Measurements from ENCODE around the gene MIF. TPM values are rescaled to one million over a fixed set of nuclear protein-coding genes. Genes with fewer than 3 reads are reported as not detected.

MIF gene
- total RNA-seq, 4 donors from 2014 or later: 58.8 to 202 (median 128) TPM

DNA sequence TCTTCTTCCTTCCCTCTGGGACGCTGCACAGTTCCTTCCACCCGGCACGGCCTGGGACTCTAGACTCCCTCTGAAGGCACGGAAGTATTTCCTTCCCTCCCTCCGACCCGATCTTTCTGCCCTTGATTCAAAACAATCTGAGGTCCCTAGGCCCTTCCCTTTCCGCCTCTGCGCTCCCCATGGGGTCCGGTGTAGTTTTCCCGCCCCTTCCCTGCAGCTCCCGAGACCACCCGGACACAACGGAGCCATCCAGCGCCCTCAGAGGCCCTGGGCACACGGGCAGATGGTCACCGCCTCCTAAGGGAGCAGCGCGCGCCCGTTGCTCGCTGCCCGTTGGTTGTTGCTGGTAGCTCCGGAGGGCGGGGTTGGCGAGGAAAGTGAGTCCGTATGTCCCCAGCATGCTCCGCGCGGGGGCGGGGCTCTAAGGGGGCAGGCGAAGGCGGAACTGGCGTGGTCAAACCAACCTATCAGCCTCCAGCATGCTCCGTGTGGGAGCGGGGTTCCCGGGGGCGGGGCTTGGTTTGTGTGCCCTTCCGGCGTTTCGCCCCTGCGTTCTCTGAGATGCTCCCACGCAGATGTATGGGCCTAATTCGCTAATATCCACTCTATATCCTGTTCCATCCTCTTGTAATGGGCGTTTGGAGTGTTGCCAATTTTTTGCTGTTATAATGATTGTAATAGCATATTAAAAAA is 19.6 kb downstream of the MIF start:
- TF ChIP-seq, protein P1, sequence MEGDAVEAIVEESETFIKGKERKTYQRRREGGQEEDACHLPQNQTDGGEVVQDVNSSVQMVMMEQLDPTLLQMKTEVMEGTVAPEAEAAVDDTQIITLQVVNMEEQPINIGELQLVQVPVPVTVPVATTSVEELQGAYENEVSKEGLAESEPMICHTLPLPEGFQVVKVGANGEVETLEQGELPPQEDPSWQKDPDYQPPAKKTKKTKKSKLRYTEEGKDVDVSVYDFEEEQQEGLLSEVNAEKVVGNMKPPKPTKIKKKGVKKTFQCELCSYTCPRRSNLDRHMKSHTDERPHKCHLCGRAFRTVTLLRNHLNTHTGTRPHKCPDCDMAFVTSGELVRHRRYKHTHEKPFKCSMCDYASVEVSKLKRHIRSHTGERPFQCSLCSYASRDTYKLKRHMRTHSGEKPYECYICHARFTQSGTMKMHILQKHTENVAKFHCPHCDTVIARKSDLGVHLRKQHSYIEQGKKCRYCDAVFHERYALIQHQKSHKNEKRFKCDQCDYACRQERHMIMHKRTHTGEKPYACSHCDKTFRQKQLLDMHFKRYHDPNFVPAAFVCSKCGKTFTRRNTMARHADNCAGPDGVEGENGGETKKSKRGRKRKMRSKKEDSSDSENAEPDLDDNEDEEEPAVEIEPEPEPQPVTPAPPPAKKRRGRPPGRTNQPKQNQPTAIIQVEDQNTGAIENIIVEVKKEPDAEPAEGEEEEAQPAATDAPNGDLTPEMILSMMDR (IDR thresholded peaks at IDR 0.05; ENCODE audit: low read depth): no peak

DNA sequence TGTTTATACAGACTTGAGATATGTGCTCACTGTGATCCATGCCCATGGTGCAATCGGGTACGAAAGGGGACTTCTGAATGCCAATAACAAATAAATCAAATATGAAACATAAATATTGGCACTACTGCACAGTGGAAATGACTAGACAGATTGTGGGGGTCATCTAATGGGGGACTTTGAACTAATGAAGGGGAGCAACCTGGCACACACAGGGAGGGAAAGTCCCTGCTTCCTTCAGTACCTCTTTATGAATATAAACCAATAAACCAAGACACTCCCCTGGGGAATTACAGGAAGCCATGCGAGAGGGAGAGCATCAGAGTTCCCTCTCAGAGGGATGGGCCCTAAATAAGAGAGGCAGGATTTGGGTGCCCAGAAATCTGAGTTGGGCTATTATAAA is 21.1 kb downstream of the MIF start:
- TF ChIP-seq, protein P1 (IDR thresholded peaks at IDR 0.05; ENCODE audit: low read depth): no peak

GRCh38 chr22:23922921-23923320 is 28.7 kb downstream of the MIF start:
- TF ChIP-seq, protein P1 (IDR thresholded peaks at IDR 0.05; ENCODE audit: low read depth): no peak

GRCh38 chr22:23925020-23925606 is 30.9 kb downstream of the MIF start:
- TF ChIP-seq, protein P1 (IDR thresholded peaks at IDR 0.05; ENCODE audit: low read depth): no peak

- TF ChIP-seq, protein P1 (IDR thresholded peaks at IDR 0.05; ENCODE audit: low read depth): no peak
These were observed 32.4 kb downstream of the MIF start for GRCh38 chr22:23926561-23926960.

DNA sequence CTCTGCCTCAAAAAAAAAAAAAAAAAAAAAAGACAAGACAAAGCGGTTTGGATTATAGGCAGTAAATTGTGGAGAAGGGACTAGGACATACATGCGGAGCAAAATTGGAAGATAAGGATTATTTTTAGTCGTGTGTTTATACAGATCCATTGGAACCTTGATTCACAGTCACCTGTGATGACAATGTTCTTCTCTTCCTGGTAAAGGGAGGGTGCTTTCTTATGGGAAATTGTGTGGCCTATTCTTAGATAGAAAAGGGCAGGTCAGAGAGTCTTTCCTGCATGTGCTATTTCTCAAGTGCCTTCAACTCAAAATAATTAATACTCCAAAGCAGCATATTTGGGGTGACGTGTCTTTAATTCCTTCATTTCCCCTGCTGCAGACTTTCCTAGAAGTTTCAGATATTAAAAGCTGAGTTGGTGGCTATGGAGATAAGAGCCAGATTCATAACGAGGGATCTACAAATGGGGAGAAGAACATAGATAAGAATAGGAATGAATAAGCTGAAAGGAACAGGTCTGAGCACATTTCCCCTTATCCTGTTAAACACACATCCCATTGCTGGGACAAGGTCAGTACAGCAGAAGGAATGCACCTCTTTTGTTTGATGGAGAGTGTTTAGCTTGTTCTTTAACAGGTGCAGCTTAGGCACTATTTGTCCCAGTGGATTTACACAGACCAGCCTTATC is 44.3 kb downstream of the MIF start:
- TF ChIP-seq, protein P1 (IDR thresholded peaks at IDR 0.05; ENCODE audit: low read depth): no peak

DNA sequence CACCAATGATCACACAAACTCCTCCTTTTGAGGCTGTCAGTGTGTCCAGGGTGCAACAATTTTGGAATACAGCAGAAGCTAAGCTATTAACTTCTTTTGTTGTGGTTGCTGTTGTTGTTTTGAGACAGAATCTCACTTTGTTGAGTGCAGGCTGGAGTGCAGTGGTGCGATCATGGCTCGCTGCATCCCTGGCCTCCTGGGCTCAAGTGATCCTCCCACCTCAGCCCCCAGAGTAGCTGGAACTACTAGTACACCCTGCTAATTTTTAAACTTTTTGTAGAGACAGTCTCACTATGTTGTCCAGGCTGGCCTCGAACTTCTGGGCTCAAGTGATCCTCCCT is 44.8 kb downstream of the MIF start:
- TF ChIP-seq, protein P1 (IDR thresholded peaks at IDR 0.05; ENCODE audit: low read depth): no peak

Measured in subcutaneous adipose tissue (tissue), 4 donors.